ENCODE results near the gene GATD1. TPM values are rescaled to one million over a fixed set of nuclear protein-coding genes. Genes with fewer than 3 reads are reported as not detected.

Gene GATD1
- total RNA-seq, 1 donor from 2014 or later, result 34.5 TPM

DNA sequence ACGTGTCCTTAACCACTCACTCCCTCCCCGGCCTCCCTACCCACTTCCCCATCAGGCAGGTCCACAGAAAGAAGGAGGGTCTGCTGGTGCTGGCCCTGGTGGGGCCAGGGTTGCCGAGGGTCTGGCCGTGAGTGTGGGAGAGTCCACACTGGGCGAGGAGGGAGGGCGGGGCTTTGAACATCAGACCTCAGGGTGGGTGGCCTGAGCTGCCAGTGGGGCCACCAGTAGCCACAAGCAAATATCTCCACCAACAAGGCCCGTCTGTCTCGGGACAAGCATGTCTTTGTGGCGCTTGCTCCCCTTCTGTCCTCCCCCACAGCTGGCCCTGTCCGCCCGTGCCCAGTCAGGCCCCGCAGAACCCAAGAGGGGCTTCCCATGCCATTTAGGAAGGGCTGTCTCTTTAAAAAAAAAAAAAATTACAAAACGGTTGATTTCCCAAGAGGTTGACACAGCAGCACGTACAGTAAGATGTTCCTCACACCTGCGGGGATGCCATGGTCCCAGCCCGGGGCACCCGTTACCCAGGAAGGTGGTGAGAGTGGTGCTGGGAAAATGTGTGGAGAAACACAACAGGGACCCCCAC, 47.7 kb downstream of the GATD1 start:
- no peak for DNase-seq (ENCODE audit: low read depth)

DNA sequence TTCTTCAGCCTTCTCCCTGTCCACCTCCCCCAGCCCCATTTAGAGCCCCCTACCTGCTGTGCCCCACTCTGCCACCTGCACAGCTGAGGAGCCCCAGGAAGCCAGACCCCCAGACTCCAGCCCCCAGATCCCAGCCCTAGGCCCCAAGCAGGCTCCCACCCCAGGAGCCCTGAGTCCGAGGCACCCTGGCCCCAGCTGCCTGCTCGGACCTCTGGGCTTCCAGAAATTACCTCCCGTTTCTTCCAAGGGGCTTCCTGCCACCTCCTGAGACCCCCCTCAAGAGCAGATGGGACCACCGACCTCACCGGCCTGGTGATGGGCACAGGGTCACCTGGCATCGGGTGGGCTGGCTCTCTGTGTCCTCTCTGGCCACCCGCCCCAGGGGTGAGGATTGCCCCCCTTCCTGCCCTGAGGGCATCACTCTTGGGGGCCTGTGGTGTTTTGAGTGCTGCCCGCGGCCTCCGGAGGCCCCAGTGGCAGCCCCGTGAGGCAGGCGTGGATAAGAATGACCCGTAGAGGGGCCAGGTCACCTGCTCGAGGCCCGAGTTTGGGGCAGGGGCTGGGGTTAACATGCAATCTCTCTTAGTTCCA, 48.3 kb downstream of the GATD1 start:
- DNase-seq (ENCODE audit: low read depth), result no peak

DNA sequence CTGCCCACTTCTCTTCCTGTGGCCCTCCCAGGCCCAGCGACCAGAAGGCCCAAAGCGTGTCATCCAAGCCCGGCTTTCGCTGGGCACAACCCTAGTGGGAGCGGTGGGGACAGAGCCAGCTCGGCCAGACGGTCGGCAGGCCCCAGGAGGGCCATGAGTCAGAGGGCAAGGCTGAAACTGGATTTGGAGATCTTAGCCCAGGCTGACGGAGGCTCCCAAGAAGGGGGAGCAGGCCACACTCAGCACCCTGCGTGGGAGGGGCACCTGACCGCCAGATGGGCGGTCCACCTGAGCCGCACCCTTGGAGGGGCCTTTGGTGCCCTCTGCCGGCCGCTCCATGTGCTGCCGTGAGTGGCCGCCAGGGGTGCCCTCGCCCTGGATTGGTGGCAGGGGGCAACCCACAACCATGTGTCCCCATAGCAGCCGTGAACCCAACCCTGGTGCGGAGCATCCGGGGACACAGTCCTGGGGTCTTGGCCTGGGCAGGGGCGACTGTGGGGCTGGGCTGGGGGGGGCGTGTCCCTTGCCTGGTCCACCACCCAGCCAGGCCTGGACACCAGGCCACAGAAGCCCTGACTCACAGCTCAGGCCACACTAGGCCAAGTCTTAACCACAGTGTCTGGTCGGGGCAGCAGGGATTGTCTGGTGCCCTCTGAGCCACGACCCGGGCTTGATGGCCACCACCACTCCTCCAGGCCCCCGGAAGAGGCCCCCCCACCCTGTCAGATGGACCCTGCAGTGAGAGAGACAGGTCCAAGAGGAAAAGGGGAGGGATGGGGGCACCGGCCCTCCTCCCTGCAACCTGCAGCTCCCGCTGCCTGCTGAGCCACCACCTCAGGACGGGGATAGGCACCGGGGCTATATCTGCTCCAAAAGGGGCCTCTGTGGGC, 49.2 kb downstream of the GATD1 start:
- DNase-seq (ENCODE audit: low read depth), result peak; percentile 94

DNA sequence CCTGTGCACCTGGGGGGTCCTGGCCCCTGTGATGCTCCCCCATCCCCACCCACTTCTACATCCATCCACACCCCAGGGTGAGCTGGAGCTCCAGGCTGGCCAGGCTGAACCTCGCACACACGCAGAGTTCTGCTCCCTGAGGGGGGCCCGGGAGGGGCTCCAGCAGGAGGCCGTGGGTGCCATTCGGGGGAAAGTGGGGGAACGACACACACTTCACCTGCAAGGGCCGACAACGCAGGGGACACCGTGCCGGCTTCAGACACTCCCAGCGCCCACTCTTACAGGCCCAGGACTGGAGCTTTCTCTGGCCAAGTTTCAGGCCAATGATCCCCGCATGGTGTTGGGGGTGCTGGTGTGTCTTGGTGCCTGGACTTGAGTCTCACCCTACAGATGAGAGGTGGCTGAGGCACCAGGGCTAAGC, 50.0 kb downstream of the GATD1 start:
- DNase-seq (ENCODE audit: low read depth), result no peak

DNA sequence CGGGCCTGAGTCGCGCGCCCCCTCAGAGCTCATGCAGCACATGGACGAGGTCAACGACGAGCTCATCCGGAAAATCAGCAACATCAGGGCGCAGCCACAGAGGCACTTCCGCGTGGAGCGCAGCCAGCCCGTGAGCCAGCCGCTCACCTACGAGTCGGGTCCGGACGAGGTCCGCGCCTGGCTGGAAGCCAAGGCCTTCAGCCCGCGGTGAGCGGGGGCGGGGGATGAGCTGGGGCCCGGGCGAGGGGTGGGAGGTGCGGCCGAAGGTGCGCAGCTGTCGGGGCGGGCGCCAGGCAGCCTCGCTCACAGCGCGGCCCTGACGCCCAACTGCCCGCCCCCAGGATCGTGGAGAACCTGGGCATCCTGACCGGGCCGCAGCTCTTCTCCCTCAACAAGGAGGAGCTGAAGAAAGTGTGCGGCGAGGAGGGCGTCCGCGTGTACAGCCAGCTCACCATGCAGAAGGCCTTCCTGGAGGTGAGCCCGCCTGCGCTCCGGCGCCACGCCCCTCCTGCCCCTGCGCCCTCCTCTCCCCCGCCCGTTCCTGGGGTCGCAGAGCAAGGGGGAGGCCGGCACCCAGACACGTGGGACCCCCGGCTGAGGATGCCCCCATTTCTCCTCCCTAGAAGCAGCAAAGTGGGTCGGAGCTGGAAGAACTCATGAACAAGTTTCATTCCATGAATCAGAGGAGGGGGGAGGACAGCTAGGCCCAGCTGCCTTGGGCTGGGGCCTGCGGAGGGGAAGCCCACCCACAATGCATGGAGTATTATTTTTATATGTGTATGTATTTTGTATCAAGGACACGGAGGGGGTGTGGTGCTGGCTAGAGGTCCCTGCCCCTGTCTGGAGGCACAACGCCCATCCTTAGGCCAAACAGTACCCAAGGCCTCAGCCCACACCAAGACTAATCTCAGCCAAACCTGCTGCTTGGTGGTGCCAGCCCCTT, 50.7 kb downstream of the GATD1 start:
- DNase-seq (ENCODE audit: low read depth), result no peak

DNA sequence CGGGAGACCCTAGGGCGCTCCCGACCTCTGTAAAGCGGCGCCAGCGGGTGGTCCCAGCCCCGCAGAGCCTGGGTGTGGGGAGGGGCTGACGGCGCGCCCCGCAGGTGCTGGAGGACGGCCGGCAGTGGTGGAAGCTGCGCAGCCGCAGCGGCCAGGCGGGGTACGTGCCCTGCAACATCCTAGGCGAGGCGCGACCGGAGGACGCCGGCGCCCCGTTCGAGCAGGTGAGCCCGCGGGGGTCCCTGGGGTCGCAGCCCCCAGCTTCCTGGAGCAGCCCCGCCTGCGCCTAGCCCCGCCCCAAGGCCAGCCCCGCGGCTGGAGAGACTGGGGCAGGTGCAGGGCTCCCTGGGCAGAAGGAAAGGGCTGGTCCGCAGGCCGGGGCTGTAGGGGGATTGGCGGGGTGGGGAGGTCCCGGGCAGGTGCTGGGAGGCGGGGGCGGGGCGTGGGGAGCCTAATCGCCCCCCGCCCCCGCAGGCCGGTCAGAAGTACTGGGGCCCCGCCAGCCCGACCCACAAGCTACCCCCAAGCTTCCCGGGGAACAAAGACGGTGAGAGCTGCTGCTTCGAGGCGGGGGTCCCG, 51.6 kb downstream of the GATD1 start:
- DNase-seq (ENCODE audit: low read depth), result no peak

DNA sequence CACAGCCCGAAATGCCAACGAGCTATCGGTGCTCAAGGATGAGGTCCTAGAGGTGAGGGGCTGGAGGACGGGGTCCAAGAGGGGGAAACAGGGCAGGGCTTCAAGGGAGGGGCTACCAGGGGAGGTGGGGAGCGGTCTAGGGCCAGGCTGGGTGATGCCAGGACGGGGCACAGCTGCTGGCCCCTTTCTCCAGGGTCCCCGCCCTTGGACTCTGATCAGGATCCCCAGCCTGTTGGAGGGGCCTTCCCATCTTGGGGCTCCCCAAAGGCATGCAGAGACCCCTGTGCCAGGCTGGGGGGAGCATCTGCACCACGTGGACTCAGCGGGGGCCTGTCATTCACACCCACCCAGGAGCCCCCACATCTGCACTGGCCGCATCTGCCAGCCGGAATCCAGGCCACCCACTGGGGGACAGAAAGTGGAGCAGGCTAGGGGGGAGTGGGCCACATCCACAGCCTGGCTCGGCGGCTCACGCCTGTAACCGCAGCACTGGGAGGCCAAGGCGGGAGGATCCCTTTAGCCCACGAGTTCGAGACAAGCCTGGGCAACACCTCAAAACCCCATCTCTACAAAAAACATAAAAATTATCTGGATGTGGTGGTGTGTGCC, 52.4 kb downstream of the GATD1 start:
- DNase-seq (ENCODE audit: low read depth), result no peak

DNA sequence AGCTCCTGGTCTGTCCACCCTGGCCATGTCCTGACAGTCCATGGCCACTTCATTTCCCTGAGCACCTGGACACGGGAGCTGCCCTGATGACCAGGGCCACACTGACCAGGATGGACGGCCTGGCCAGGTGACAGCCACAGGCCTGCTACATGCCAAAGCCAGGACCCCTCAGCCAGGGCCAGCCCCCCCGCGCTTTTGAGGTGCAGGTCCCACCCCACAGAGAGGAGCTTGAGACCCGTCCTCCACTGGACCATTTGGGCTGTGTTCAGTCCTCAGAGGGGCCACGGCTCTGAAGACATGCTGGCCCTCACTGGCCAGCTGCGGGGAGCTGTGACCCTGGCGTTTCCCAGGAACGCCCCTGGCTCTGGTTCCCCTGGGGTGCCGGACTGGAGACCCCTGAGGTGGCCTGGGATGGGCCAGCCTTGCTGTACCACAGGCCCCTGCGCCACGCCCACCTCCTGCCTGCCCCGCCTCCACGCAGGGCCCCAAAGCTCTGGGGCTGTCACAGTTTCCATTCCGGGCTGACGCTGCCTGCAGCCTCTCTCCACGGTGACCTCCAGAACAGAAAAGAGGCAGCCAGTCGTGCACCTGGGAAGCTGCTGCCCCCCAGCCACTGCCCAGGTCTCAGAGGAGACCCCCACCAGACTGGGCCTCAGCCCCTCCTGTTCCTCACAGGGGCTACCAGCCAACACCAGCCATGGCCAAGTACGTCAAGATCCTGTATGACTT, 53.1 kb downstream of the GATD1 start:
- DNase-seq (ENCODE audit: low read depth), result no peak

DNA sequence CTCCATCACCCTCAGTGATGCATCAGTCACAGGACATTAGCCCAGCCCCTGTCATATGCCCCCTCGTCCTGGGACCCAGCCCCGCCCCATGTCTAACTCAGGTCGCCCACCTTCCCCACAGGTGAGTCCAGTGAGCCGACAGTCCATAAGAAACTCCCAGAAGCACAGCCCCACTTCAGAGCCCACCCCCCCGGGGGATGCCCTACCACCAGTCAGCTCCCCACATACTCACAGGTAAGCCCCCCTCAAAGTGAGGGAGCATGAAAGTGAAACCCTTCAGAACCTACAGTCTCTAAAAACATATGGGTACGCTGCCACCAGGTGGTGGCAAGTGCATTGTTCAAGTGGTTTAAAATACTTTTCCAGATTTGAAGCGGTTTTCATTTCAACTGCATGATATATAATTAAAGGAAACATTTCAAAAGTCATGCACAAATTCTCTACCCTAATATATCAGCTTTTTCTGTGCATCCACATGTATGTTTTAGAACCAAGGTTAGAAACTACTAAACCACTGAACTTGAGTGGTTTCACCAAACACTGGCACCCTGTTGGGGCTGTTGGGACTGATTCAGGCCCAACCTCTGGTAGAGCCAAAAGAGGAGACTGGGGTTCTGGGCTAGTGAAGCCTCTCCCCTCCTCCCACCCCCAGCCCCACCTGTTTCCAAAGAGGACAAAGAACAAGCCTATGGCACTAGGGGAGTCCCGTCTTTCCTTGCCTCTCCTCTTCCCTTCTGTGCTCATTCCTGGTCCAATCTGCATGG, 54.0 kb downstream of the GATD1 start:
- peak; percentile 66 for DNase-seq (ENCODE audit: low read depth)

DNA sequence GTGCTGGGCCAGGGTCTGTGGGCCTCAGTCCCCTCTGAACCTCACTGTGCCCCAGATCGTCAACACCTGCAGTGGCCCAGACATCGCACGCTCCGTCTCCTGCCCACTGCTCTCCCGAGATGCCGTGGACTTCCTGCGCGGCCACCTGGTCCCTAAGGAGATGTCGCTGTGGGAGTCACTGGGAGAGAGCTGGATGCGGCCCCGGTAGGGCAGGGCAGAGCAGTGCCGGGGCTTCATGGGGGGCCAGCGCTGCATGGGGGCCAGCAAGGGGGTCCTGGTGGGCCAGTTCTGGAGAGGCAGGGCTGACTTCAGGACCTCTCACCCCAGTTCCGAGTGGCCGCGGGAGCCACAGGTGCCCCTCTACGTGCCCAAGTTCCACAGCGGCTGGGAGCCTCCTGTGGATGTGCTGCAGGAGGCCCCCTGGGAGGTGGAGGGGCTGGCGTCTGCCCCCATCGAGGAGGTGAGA, 54.9 kb downstream of the GATD1 start:
- DNase-seq (ENCODE audit: low read depth), result no peak

DNA sequence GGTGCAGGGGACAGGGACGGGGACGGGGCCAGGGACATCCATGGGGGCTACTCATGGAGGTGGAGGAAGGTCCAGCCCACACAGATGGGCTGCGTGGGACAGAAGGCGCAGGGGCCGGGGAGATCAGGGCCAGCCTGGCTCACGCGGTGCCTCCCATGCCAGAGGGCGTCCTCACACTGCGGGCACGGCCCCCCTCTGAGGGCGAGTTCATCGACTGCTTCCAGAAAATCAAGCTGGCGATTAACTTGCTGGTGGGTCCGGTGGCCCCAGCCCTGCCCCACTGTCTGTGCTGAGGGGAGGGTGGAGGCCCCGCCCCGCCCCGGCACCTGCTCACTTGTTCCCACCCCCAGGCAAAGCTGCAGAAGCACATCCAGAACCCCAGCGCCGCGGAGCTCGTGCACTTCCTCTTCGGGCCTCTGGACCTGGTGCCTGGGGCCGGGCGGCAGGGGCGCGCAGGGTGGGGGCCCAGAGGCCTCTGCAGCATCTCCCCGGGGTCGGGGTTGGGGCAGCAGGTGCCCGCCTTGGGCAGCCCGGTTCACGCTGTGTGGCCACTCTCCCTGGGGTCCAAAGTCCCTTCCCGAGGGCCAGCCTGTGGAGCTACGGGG, 55.4 kb downstream of the GATD1 start:
- no peak for DNase-seq (ENCODE audit: low read depth)

DNA sequence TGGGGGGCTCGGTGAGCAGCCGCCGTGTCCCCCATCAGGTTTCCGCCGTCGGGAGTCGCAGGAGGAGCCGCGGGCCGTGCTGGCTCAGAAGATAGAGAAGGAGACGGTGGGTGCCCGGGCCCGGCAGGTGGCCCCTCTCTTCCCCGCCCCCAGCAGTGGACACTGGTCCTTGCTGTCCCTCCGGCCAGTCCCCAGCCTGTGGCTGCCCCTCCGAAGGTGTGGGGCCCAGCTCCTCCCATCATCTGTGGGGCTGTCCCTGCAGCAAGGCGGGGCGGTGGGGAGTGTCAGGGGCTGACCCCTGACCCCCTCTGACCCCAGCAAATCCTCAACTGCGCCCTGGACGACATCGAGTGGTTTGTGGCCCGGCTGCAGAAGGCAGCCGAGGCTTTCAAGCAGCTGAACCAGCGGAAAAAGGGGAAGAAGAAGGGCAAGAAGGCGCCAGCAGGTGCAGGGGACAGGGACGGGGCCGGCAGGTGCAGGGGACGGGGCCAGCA, 56.0 kb downstream of the GATD1 start:
- no peak for DNase-seq (ENCODE audit: low read depth)

DNA sequence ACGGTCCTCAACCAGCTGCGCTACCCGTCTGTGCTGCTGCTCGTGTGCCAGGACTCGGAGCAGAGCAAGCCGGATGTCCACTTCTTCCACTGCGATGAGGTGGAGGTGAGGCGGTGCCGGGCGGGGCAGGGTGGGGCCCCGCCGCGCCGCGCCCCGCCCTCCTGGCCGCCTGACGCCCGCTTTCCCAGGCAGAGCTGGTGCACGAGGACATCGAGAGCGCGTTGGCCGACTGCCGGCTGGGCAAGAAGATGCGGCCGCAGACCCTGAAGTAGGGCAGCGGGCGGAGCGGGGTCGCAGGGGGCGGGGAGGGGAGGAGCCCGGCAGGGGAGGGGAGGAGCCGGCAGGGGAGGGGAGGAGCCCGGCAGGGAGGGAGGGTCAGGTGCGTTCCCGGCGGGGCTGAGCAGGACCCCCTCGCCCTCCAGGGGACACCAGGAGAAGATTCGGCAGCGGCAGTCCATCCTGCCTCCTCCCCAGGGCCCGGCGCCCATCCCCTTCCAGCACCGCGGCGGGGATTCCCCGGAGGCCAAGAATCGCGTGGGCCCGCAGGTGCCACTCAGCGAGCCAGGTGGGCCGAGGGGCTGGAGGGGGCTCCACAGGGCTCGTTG, 56.5 kb downstream of the GATD1 start:
- no peak for DNase-seq (ENCODE audit: low read depth)

DNA sequence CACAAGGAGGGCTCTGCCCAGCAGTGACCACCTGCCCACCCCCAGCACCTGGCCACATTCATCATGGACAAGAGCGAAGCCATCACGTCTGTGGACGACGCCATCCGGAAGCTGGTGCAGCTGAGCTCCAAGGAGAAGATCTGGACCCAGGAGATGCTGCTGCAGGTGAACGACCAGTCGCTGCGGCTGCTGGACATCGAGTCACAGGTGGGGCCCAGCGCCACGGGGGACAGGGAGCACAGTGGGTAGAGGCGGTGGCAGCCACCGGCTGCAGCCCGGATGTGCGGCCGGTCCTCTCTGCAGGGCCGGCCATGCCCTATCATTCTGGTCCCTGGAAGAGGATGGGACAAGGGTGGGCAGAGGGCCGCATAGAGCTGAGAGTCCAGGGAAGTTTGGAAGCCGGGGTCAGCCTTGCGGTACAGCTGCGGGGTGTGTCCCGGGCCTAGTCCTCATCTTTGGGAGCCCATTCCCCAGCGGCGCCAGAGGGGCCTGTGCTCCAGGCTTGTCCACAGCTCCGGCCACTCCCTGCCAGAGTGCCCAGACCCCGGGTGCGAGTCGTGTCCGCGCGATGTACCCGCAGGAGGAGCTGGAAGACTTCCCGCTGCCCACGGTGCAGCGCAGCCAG, 57.2 kb downstream of the GATD1 start:
- DNase-seq (ENCODE audit: low read depth), result no peak

DNA sequence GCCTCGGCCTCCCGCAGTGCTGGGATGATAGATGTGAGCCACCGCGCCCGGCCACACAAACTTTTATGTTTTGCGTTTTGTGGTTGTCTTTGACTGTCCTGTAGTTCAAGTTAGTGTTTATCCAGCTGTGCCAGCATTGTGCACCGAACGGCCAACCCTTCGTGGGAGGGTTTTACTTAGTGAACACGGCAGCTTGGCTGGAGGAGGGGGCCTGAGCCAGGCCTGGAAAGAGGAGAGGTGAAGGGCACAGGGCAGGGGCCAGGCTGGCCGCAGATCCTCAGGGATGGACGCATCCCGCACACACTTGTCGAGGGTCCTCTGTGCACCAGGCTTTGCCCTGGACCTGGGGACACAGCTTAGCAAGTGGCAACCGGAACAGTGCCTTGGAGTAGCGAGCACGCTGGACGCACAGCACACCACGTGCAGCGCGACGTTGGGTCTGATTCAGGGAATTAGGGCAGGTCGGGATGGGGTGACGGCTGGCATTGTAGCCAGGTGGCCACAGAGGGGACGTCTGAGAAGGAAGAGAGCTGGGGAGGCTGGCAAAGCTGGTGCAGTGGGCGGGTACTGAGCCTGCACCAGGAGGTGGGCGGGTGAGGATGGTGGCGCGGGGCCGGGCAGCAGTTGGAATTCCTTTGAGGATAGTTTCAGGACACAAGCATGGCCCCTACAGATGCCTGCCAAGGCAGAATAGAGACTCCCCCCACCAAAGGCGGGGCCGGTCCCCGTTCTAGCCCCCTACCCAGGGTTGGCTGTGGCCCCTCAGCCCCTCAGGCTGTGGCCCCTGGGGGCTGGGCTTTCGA, 57.9 kb downstream of the GATD1 start:
- DNase-seq (ENCODE audit: low read depth), result no peak

Measured in myocyte (in vitro differentiated cells).